Liver (tissue), 3 donors: ENCODE data around the gene KIF26A.

ENCODE experiments used
- CTCF ChIP-seq: fragments of 150-350 bp; IDR thresholded peaks from 2 replicates; pipeline ENCODE4 v1.5.1; 2017; ENCODE audit warnings: improper control_type of control experiment, low read depth, low read length; ENCODE audit not compliant: missing input control
- FOXA2 ChIP-seq: IDR thresholded peaks from 2 replicates; pipeline ENCODE4 v1.6.1; 2016; ENCODE audit warnings: antibody characterized with exemption
- NR2F2 ChIP-seq: IDR thresholded peaks from 2 replicates; pipeline ENCODE4 v1.6.1; 2016; ENCODE audit warnings: antibody characterized with exemption
- RAD21 ChIP-seq, 2 donors: IDR thresholded peaks; 2 replicates each; pipeline ENCODE4 v1.6.1; 2016; ENCODE audit warnings: antibody characterized with exemption in 2 of 2, mild to moderate bottlenecking in 2 of 2
- TAF1 ChIP-seq: conservative IDR thresholded peaks from 2 replicates; pipeline ENCODE4 v1.6.1; 2016; ENCODE audit warnings: antibody characterized with exemption, mild to moderate bottlenecking
- YY1 ChIP-seq: IDR thresholded peaks from 2 replicates; pipeline ENCODE4 v1.6.1; 2016; ENCODE audit warnings: antibody characterized with exemption, mild to moderate bottlenecking
- TF ChIP-seq, protein P1 (sequence below): IDR thresholded peaks from 2 replicates; pipeline ENCODE4 v1.6.1; 2016; ENCODE audit warnings: antibody characterized with exemption
- donor health status: healthy.
- donor health status: healthy.

- TF ChIP-seq TAF1 (no peak), RAD21 (IDR thresholded peaks at IDR 0.05) (no peak), CTCF (no peak), YY1 (no peak), NR2F2 (no peak), FOXA2 (no peak)
- TF ChIP-seq, protein P1, sequence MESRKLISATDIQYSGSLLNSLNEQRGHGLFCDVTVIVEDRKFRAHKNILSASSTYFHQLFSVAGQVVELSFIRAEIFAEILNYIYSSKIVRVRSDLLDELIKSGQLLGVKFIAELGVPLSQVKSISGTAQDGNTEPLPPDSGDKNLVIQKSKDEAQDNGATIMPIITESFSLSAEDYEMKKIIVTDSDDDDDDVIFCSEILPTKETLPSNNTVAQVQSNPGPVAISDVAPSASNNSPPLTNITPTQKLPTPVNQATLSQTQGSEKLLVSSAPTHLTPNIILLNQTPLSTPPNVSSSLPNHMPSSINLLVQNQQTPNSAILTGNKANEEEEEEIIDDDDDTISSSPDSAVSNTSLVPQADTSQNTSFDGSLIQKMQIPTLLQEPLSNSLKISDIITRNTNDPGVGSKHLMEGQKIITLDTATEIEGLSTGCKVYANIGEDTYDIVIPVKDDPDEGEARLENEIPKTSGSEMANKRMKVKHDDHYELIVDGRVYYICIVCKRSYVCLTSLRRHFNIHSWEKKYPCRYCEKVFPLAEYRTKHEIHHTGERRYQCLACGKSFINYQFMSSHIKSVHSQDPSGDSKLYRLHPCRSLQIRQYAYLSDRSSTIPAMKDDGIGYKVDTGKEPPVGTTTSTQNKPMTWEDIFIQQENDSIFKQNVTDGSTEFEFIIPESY, result no peak
These were observed 81.4 kb downstream of the KIF26A start for GRCh38 chr14:104219731-104220214.
